ENCODE measurements around the gene TTLL3. TPM values are rescaled to one million over a fixed set of nuclear protein-coding genes. Genes with fewer than 3 reads are reported as not detected.
A peak's percentile ranks its signal among the peaks of the same experiment; 100 is the strongest.
"Not testable (repeated sequence)": the region's sequence is repeated elsewhere in the genome, so short reads cannot be mapped to it uniquely, and the experiment has no call there.

The TTLL3 gene
- total RNA-seq, 1 experiment from 2014 or later, result 19.5 TPM

DNA sequence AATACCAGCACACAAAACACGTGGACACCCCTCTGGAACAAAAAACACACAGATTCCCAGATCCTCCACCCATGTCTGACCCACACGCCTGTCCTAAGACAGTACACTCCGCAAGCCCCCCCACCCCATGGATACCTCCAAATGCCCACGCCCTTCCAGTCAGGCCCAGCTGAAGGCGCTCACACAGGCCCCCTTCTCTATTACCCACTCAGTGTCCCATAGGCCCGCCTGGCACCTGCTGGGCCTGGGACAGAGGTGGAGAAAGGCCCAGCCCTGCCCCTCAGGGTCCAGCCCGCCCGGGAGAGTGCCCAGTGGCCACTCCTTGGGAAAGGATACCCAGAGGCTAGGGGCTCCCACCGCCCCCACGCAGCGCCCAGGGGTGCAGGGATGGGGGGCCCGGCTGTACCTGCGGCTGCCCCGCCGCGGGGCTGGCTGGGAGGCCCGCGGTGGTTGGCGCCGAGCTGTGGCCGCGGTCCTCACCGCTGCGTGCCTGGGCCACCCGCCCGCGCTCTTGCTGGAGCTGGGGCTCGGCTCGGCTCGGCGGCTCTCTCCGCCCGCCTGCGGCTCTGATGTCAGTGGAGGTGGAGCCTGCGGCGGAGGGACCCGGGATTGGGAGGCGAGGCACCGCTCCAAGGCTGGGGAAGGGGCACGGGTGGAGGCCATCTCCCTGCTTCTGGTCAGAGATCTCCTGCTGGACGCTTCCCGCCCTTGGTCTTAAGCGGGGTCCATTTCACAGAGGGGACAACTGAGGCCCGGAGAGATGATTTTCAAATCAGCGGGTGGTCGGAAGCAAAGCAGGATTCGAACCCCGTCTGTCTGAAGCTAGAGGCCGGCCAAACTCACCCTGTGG lies 40.4 kb upstream of the TTLL3 start, which contains the start of gene CAMK1:
Gene CAMK1, minus strand, starts transcription at position 522 of the 850 bp plus-strand sequence. CDS start 2,198 bp downstream, outside the sequence.
- peak; percentile 73 for DNase-seq
- peak within 1 kb of the TSS; percentile 68 for H3K27ac Mint-ChIP-seq (ENCODE audit: unreplicated experiment)
- peak within 1 kb of the TSS; percentile 73 for H3K4me3 Mint-ChIP-seq (ENCODE audit: low read depth, unreplicated experiment)
- CTCF ChIA-PET, result no interaction called here
- no TSS peak for BruUV-seq (replicated peaks)
- intact Hi-C loops (cut with micrococcal nuclease; ENCODE audit: unreplicated experiment), result no loop called here
- TF ChIP-seq, protein P1, sequence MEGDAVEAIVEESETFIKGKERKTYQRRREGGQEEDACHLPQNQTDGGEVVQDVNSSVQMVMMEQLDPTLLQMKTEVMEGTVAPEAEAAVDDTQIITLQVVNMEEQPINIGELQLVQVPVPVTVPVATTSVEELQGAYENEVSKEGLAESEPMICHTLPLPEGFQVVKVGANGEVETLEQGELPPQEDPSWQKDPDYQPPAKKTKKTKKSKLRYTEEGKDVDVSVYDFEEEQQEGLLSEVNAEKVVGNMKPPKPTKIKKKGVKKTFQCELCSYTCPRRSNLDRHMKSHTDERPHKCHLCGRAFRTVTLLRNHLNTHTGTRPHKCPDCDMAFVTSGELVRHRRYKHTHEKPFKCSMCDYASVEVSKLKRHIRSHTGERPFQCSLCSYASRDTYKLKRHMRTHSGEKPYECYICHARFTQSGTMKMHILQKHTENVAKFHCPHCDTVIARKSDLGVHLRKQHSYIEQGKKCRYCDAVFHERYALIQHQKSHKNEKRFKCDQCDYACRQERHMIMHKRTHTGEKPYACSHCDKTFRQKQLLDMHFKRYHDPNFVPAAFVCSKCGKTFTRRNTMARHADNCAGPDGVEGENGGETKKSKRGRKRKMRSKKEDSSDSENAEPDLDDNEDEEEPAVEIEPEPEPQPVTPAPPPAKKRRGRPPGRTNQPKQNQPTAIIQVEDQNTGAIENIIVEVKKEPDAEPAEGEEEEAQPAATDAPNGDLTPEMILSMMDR (IDR thresholded peaks at IDR 0.05; ENCODE audit: unreplicated experiment), result no peak
- H3K9me3 Mint-ChIP-seq (ENCODE audit: low read depth, unreplicated experiment), result no peaks in the 10 kb centered on the region
- peaks cover 27% of the 10 kb centered on the region for H3K36me3 Mint-ChIP-seq (ENCODE audit: insufficient read depth, unreplicated experiment)
- H3K27me3 Mint-ChIP-seq (ENCODE audit: unreplicated experiment), result no peaks in the 10 kb centered on the region
- H3K4me1 Mint-ChIP-seq (ENCODE audit: low read depth, unreplicated experiment), result peaks cover 20% of the 10 kb centered on the region

DNA sequence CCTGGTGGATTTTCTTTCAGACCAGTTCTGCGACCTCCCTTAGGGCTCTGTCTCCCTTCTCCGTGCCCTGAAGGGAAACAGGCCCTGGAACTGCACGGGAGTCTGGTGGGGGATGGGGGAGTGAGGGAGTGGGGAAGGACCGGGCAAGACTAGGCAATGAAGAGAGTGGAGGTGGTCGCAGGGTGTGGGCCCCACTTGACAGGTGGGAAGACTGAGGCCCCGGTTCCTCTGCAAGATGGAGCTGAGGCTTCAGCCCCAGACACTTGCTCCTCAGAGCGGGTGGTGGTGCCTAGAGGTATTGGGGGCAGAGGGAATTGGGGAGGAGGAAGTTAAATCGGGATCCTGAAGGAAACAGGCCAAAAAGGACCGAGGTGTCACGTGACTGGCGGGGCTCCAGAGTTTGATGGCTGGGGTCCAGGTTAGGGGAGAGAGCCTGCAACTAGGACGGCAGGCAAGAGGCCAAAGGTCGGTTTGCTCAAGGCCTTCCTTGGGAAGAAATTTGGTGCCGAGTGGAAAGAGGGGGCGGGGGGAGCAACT lies 39.7 kb upstream of the TTLL3 start:
- no peaks in the 10 kb centered on the region for H3K27me3 Mint-ChIP-seq (ENCODE audit: unreplicated experiment)

DNA sequence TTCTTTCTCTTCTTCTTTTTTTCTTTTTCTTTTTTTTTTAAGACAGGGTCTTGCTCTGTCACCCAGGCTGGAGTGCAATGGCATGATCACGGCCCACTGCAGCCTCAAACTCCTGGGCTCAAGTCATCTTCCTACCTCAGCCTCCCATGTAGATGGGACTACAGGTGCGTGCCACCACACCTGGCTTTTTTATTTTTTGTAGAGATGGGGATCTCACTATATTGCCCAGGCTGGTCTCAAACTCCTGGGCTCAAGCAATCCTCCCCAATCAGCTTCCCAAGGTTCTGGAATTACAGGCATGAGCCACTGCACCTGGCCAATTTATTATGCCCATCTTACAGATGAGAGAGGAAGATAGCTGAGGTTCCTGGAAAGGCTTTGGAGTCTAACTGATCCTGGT lies 39.1 kb upstream of the TTLL3 start:
- CTCF ChIA-PET; H3K27me3 Mint-ChIP-seq (ENCODE audit: unreplicated experiment); H3K9me3 Mint-ChIP-seq (ENCODE audit: low read depth, unreplicated experiment); BruUV-seq (replicated peaks); DNase-seq; intact Hi-C loops (cut with micrococcal nuclease; ENCODE audit: unreplicated experiment): not testable (repeated sequence)
- H3K36me3 Mint-ChIP-seq (ENCODE audit: insufficient read depth, unreplicated experiment), result peaks cover 27% of the 10 kb centered on the region
- H3K4me3 Mint-ChIP-seq (ENCODE audit: low read depth, unreplicated experiment), result peak overlapping the region; percentile 73
- peak overlapping the region; percentile 1 for H3K27ac Mint-ChIP-seq (ENCODE audit: unreplicated experiment)
- peaks cover 20% of the 10 kb centered on the region for H3K4me1 Mint-ChIP-seq (ENCODE audit: low read depth, unreplicated experiment)

More for the DNA sequence above, 39.7 kb upstream of the TTLL3 start:
- peak; percentile 29 for DNase-seq
- H3K27ac Mint-ChIP-seq (ENCODE audit: unreplicated experiment), result peak overlapping the region; percentile 1
- peaks cover 20% of the 10 kb centered on the region for H3K4me1 Mint-ChIP-seq (ENCODE audit: low read depth, unreplicated experiment)
- intact Hi-C loops (cut with micrococcal nuclease; ENCODE audit: unreplicated experiment), result no loop called here
- H3K36me3 Mint-ChIP-seq (ENCODE audit: insufficient read depth, unreplicated experiment), result peaks cover 27% of the 10 kb centered on the region
- no TSS peak for BruUV-seq (replicated peaks)
- TF ChIP-seq, protein P1 (IDR thresholded peaks at IDR 0.05; ENCODE audit: unreplicated experiment), result no peak
- H3K9me3 Mint-ChIP-seq (ENCODE audit: low read depth, unreplicated experiment), result no peaks in the 10 kb centered on the region
- CTCF ChIA-PET, result no interaction called here
- H3K4me3 Mint-ChIP-seq (ENCODE audit: low read depth, unreplicated experiment), result peak overlapping the region; percentile 73

DNA sequence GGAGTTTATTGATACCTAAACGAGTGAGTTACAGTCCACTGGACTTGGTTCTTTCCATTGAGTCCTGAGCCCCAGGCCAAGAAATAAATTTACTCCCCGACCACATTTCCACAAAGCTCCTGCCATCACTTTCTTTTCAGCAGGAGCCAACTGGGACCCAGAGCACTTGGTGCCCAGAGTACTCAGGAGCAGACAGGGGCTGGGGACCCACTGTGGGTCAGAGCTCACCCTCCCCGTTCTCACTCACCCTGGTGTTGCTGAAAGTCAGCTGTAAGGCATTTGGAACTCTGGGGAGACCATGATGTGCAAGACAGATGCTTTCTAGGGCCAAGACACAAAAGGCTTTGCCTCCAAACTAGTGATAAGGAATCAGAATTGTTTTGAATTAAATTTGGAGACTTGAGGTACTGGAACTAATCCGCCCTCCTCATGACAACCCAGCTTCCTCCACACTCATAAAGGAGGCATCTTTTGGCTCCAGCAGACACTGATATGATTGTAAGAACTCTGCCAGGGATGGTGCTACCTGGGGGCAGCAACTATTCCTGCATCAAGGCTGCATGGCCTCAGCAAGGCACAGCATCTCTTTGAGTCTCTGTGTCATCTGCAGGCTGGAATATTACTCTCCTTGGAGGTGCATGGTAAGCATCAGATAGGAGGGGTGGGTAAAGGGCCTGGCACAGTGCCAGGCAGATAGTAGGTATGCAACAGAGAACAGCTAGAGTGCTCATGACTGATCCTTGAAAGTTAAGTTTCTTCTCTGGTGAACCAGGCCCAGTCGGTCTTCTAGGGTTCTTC lies 33.0 kb upstream of the TTLL3 start:
- DNase-seq, result no peak
- no TSS peak for BruUV-seq (replicated peaks)
- Mint-ChIP-seq H3K4me3 (ENCODE audit: low read depth, unreplicated experiment) (no peak overlapping the region), H3K27me3 (ENCODE audit: unreplicated experiment) (no peaks in the 10 kb centered on the region), H3K9me3 (ENCODE audit: low read depth, unreplicated experiment) (no peaks in the 10 kb centered on the region), H3K36me3 (ENCODE audit: insufficient read depth, unreplicated experiment) (peaks cover 9% of the 10 kb centered on the region), H3K4me1 (ENCODE audit: low read depth, unreplicated experiment) (no peaks in the 10 kb centered on the region), H3K27ac (ENCODE audit: unreplicated experiment) (no peak overlapping the region)
- CTCF ChIA-PET, result interaction anchor here (0.7 kb wide), 1 partner anchor 166 kb away, joined by 3 read pairs; no protein-coding TSS in a partner anchor
- intact Hi-C loops (cut with micrococcal nuclease; ENCODE audit: unreplicated experiment), result no loop called here
- TF ChIP-seq, protein P1 (IDR thresholded peaks at IDR 0.05; ENCODE audit: unreplicated experiment), result no peak
